ENCODE results near the gene PIK3AP1. TPM values are rescaled to one million over a fixed set of nuclear protein-coding genes. Genes with fewer than 3 reads are reported as not detected.

PIK3AP1 gene
- total RNA-seq, 1 experiment from 2014 or later: 1.7 TPM

DNA sequence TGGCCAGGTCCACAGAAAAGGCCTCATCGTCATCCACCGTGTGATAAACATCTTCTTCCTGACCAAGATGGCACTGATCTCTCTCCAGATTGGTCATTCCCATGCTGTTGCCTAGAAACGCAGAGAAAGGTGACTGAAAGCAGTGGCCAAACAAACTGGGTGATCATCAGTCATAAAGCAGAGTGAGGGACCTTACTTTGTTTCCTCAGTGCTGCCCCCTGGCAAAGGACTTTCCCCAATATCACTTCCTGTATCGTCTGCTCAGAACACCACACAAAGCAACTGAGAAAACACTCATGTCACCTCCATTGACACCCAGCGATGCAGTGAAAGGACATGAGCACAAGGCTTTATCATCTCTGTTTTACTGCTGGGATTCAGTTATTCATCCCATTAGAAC lies 93.5 kb downstream of the PIK3AP1 start:
- Histone ChIP-seq H2BK5ac (ENCODE audit: insufficient read length, low read length) (no peak overlapping the region), H3K79me1 (ENCODE audit: insufficient read depth, low read depth, low read length, poor library complexity, severe bottlenecking) (no peaks in the 10 kb centered on the region)

More for the DNA sequence above, 93.5 kb downstream of the PIK3AP1 start:
- no peak overlapping the region for H2AFZ ChIP-seq (ENCODE audit: low read length)
- DNase-seq: peak; percentile 53
- H3K9me3 Mint-ChIP-seq: no peaks in the 10 kb centered on the region
- no peaks in the 10 kb centered on the region for H3K4me1 Mint-ChIP-seq
- no peak overlapping the region for H3K4me3 Mint-ChIP-seq
- H3K4ac ChIP-seq (ENCODE audit: low read depth, low read length): no peak overlapping the region
- no peak overlapping the region for H3T11ph ChIP-seq (ENCODE audit: low read length)
- no peak overlapping the region for H3K9ac ChIP-seq (ENCODE audit: extremely low read depth, insufficient read length, low read length)
- no peak overlapping the region for H4K91ac ChIP-seq (ENCODE audit: insufficient read length, low read depth, low read length)
- no peak overlapping the region for H2AK5ac ChIP-seq (ENCODE audit: insufficient read length, low read length)
- H2BK15ac ChIP-seq (ENCODE audit: low read depth, low read length): no peak overlapping the region
- H3K4me2 ChIP-seq (ENCODE audit: insufficient read depth, insufficient read length, low read length): no peak overlapping the region
- no peak overlapping the region for H3K14ac ChIP-seq (ENCODE audit: insufficient read depth, low read length)
- H3K18ac ChIP-seq (ENCODE audit: insufficient read length, low read depth, low read length): no peak overlapping the region
- H2BK20ac ChIP-seq (ENCODE audit: low read depth, low read length, poor library complexity, severe bottlenecking): no peak overlapping the region
- H3K9me3 ChIP-seq (ENCODE audit: control insufficient read depth, low read depth, low read length): no peaks in the 10 kb centered on the region
- no peaks in the 10 kb centered on the region for H3K36me3 Mint-ChIP-seq (ENCODE audit: insufficient read depth in 1 of 3, low read depth in 3 of 3)
- H3K27ac ChIP-seq (ENCODE audit: insufficient read length, low read depth, low read length): no peak overlapping the region
- no peaks in the 10 kb centered on the region for H3K4me1 ChIP-seq (ENCODE audit: insufficient read depth, low read length)
- H3K27me3 ChIP-seq (ENCODE audit: insufficient read depth, low read length): no peaks in the 10 kb centered on the region
- H2BK120ac ChIP-seq (ENCODE audit: low read depth, low read length, poor library complexity, severe bottlenecking): no peak overlapping the region
- no peaks in the 10 kb centered on the region for H3K79me2 ChIP-seq (ENCODE audit: insufficient read depth, low read length)
- H4K8ac ChIP-seq (replicated peaks; ENCODE audit: insufficient read length, low read depth, low read length): no peak overlapping the region
- H3K27ac Mint-ChIP-seq: 0 out of 7 replicates have a peak overlapping the region, but pooled peaks of 1 of the 3 experiments have one; percentile 51
- H2BK12ac ChIP-seq (ENCODE audit: insufficient read length, low read depth, low read length): no peak overlapping the region
- no CpG with 5 or more reads among the region's 5 CpGs for WGBS (ENCODE audit: extremely low coverage, insufficient read length, low lambda C conversion rate)
- no peak overlapping the region for H4K5ac ChIP-seq (ENCODE audit: insufficient read length, low read depth, low read length)
- H4K20me1 ChIP-seq (ENCODE audit: control insufficient read depth, insufficient read depth, insufficient read length): no peaks in the 10 kb centered on the region
- TF ChIP-seq, protein P1, sequence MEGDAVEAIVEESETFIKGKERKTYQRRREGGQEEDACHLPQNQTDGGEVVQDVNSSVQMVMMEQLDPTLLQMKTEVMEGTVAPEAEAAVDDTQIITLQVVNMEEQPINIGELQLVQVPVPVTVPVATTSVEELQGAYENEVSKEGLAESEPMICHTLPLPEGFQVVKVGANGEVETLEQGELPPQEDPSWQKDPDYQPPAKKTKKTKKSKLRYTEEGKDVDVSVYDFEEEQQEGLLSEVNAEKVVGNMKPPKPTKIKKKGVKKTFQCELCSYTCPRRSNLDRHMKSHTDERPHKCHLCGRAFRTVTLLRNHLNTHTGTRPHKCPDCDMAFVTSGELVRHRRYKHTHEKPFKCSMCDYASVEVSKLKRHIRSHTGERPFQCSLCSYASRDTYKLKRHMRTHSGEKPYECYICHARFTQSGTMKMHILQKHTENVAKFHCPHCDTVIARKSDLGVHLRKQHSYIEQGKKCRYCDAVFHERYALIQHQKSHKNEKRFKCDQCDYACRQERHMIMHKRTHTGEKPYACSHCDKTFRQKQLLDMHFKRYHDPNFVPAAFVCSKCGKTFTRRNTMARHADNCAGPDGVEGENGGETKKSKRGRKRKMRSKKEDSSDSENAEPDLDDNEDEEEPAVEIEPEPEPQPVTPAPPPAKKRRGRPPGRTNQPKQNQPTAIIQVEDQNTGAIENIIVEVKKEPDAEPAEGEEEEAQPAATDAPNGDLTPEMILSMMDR (conservative IDR thresholded peaks at IDR 0.05): peak; percentile 56
- H3K27me3 Mint-ChIP-seq (ENCODE audit: low read depth): no peaks in the 10 kb centered on the region
- no peak overlapping the region for H3K56ac ChIP-seq (ENCODE audit: insufficient read length, low read depth, low read length)
- H3K23ac ChIP-seq (ENCODE audit: insufficient read length, low read depth, low read length): no peak overlapping the region
- no peaks in the 10 kb centered on the region for H3K23me2 ChIP-seq (ENCODE audit: insufficient read length, low read depth, low read length, poor library complexity, severe bottlenecking)

Measured in H9 (cell line).